Stimulated activated CD8-positive, alpha-beta memory T cell treated with anti-CD3 and anti-CD28 coated beads, Interleukin-15, amount 100 ng/mL, for 24 hours (primary cell): ENCODE results near the gene CFAP45.

ENCODE experiments used
- DNase-seq: peaks from one replicate; pipeline ENCODE4 v3.0.0-alpha.2; 2020; ENCODE audit warnings: low read depth

The CFAP45 gene

GRCh38 chr1:159851407-159851806, 48.6 kb downstream of the CFAP45 start:
- no peak for DNase-seq

- no peak for DNase-seq
These were observed 50.2 kb downstream of the CFAP45 start for GRCh38 chr1:159849626-159850366.

GRCh38 chr1:159848326-159848725, 51.6 kb downstream of the CFAP45 start:
- no peak for DNase-seq

- no peak for DNase-seq
These were observed 52.7 kb downstream of the CFAP45 start for GRCh38 chr1:159847231-159847630.

- DNase-seq: no peak
These were observed 54.0 kb downstream of the CFAP45 start for GRCh38 chr1:159845751-159846629.

GRCh38 chr1:159843459-159843858, 56.5 kb downstream of the CFAP45 start:
- DNase-seq: no peak

- no peak for DNase-seq
These were observed 58.2 kb downstream of the CFAP45 start for GRCh38 chr1:159841749-159842148.

GRCh38 chr1:159839116-159839849, 60.7 kb downstream of the CFAP45 start:
- no peak for DNase-seq

GRCh38 chr1:159838715-159839114, 61.2 kb downstream of the CFAP45 start:
- no peak for DNase-seq

GRCh38 chr1:159835862-159836525, 64.0 kb downstream of the CFAP45 start:
- DNase-seq: no peak

- no peak for DNase-seq
These were observed 64.6 kb downstream of the CFAP45 start for GRCh38 chr1:159835356-159835755.

GRCh38 chr1:159832309-159832708, 67.7 kb downstream of the CFAP45 start:
- DNase-seq: no peak

- no peak for DNase-seq
These were observed 68.4 kb downstream of the CFAP45 start for GRCh38 chr1:159831412-159832141.

- no peak for DNase-seq
These were observed 69.2 kb downstream of the CFAP45 start for GRCh38 chr1:159830722-159831121.

- DNase-seq: no peak
These were observed 70.0 kb downstream of the CFAP45 start for GRCh38 chr1:159829822-159830465.

- no peak for DNase-seq
These were observed 70.7 kb downstream of the CFAP45 start for GRCh38 chr1:159829273-159829634.

- DNase-seq: no peak
These were observed 71.2 kb downstream of the CFAP45 start for GRCh38 chr1:159828581-159829272.

GRCh38 chr1:159828176-159828575, 71.8 kb downstream of the CFAP45 start:
- no peak for DNase-seq

- no peak for DNase-seq
These were observed 72.4 kb downstream of the CFAP45 start for GRCh38 chr1:159827549-159827948.

GRCh38 chr1:159827102-159827490, 72.9 kb downstream of the CFAP45 start:
- DNase-seq: no peak
